Lower lobe of right lung (tissue), 2 donors: ENCODE data around the gene ST7L. TPM values are rescaled to one million over a fixed set of nuclear protein-coding genes. Genes with fewer than 3 reads are reported as not detected.
"Not testable (repeated sequence)": the region's sequence is repeated elsewhere in the genome, so short reads cannot be mapped to it uniquely, and the experiment has no call there.

Experiments used
- ATAC-seq, 2 donors: fragments of 200-7000 bp; cut with Tn5 transposase; one replicate each; pipeline ENCODE4 v1.9.1; 2020 to 2022; ENCODE audit warnings: mild to moderate bottlenecking in 2 of 2, moderate library complexity in 2 of 2
- DNase-seq: peaks from one replicate; pipeline ENCODE4 v3.0.0-alpha.2; 2020
- H3K27ac ChIP-seq: fragments of 200-600 bp; one replicate; pipeline ENCODE4 v1.8.0; 2022
- H3K27me3 ChIP-seq: fragments of 200-600 bp; one replicate; pipeline ENCODE4 v1.8.0; 2022; ENCODE audit warnings: low read depth
- H3K36me3 ChIP-seq: fragments of 200-600 bp; one replicate; pipeline ENCODE4 v1.8.0; 2022; ENCODE audit warnings: mild to moderate bottlenecking
- H3K4me1 ChIP-seq: fragments of 200-600 bp; one replicate; pipeline ENCODE4 v1.8.0; 2022
- H3K4me3 ChIP-seq: fragments of 200-600 bp; one replicate; pipeline ENCODE4 v1.8.0; 2022; ENCODE audit warnings: mild to moderate bottlenecking
- H3K9me3 ChIP-seq: fragments of 200-600 bp; one replicate; pipeline ENCODE4 v1.8.0; 2022
- CTCF ChIP-seq: fragments of 200-600 bp; IDR thresholded peaks from one replicate; pipeline ENCODE4 v1.8.0; 2022; ENCODE audit warnings: antibody characterized with exemption, mild to moderate bottlenecking
- intact Hi-C: fragments of 100-400 bp; cut with DNase I; formaldehyde crosslinking; loops from one replicate; pipeline ENCODE4 v1.11.0; 2022
- total RNA-seq: library from RNA; stranded (reverse); fragmentation: NEBNext Ultra II Directional; extraction: Animal tissue kit (Norgen Biotek cat#: 25700); gene quantifications from one replicate; pipeline ENCODE4 v1.2.1, GENCODE V29; 2021
- donor health status: DM: no; HTN: yes; CAD: no; lungs with severe emphysema.

The ST7L gene
- total RNA-seq, 1 donor from 2014 or later = 18.8 TPM

DNA sequence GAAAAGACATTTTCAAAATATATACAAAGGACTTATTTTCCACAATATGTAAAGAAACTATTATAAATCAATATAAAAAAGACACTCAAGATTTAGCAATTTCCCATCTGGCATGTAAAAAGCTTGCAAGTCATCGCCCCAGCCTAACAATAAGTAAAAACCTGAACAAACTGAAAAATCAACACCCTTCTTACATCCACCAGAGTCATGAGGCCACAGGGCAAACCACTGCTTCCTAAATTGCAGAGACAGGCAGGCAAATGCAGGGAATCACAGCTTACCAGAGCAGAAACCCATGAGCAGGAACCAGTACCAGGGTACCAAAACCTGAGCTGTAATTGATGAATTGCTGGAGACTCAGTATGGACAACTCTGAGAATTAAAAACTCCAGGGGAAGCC lies 126.9 kb downstream of the ST7L start:
- DNase-seq = no peak
- intact Hi-C loops = no loop called here
- no peak for ATAC-seq
- Histone ChIP-seq H3K27me3 (no peaks in the 10 kb centered on the region), H3K36me3 (peaks cover 3% of the 10 kb centered on the region), H3K9me3 (no peaks in the 10 kb centered on the region), H3K4me3 (no peak overlapping the region), H3K27ac (no peak overlapping the region), H3K4me1 (no peaks in the 10 kb centered on the region)
- TF ChIP-seq CTCF = no peak

DNA sequence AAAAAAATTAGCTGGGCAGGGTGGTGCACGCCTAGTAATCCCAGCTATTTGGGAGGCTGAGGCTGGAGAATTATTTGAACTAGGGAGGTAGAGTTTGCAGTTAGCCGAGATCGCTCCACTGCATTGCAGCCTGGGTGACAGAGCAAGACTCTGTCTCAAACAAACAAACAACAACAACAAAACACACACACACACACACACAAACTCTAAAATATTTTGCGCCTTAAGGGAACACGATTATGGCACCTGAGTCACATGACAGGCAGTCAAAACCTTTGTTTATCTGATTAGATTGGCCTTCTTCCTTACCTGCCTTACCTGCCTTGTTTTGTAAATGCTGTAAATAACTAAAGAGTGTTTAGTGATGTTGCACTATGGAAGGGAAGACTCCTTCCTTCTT lies 130.8 kb downstream of the ST7L start:
- peaks cover 3% of the 10 kb centered on the region for H3K36me3 ChIP-seq
- no peaks in the 10 kb centered on the region for H3K9me3 ChIP-seq
- no peaks in the 10 kb centered on the region for H3K27me3 ChIP-seq
- no peak overlapping the region for H3K27ac ChIP-seq
- no peaks in the 10 kb centered on the region for H3K4me1 ChIP-seq
- ATAC-seq (no peak), DNase-seq (no peak)
- no peak overlapping the region for H3K4me3 ChIP-seq
- TF ChIP-seq CTCF = no peak
- intact Hi-C loops = no loop called here

GRCh38 chr1:112487686-112488085 lies 131.3 kb downstream of the ST7L start:
- H3K9me3 ChIP-seq, ATAC-seq, intact Hi-C loops: not testable (repeated sequence)

DNA sequence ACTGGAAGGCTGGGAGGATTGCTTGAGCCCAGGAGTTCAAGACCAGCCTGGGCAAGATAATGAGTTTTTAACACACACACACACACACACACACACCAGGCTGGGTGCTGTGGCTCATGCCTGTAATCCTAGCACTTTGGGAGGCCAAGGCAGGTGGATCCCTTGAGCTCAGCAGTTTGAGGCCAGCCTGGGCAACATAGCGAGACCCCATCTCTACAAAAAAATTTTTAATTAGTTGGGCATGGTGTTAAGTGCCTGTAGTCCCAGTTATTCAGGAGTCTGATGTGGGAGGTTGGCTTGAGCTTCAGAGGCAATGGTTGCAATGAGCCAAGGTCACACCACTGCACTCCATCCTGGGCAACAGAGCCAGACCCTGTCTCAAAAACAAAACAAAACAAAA lies 132.9 kb downstream of the ST7L start:
- DNase-seq, H3K4me1 ChIP-seq, H3K27ac ChIP-seq, ATAC-seq, H3K27me3 ChIP-seq, H3K9me3 ChIP-seq, H3K36me3 ChIP-seq, intact Hi-C loops, H3K4me3 ChIP-seq: not testable (repeated sequence)

More at GRCh38 chr1:112487686-112488085, 131.3 kb downstream of the ST7L start:
- H3K27ac ChIP-seq, H3K4me3 ChIP-seq, H3K36me3 ChIP-seq, H3K27me3 ChIP-seq, DNase-seq, H3K4me1 ChIP-seq: not testable (repeated sequence)

DNA sequence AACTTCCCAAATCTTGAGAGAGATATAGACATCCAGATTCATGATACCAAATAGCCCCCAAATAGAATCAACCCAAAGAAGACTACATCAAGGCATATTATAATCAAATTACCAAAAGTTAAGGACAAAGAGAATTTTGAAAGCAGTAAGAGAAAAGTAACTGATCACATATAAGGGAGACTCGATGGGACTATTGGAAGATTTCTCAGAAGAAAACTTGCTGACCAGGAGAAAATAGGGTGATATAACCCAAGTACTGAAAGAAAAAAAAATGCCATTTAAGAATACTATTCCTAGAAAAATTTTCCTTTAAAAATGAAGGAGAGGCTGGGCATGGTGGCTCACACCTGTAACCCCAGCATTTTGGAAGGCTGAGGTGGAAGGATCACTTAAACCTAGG lies 140.6 kb downstream of the ST7L start:
- no peak overlapping the region for H3K27ac ChIP-seq
- intact Hi-C loops = no loop called here
- no peaks in the 10 kb centered on the region for H3K36me3 ChIP-seq
- no peaks in the 10 kb centered on the region for H3K27me3 ChIP-seq
- no peak overlapping the region for H3K4me3 ChIP-seq
- TF ChIP-seq CTCF = no peak
- DNase-seq (no peak), ATAC-seq (no peak)
- H3K9me3 ChIP-seq = peaks cover 11% of the 10 kb centered on the region
- H3K4me1 ChIP-seq = no peaks in the 10 kb centered on the region

GRCh38 chr1:112477550-112477949 lies 141.4 kb downstream of the ST7L start:
- no peak for TF ChIP-seq CTCF
- Histone ChIP-seq H3K4me1 (no peaks in the 10 kb centered on the region), H3K9me3 (peaks cover 11% of the 10 kb centered on the region), H3K27ac (no peak overlapping the region), H3K36me3 (no peaks in the 10 kb centered on the region), H3K27me3 (no peaks in the 10 kb centered on the region), H3K4me3 (no peak overlapping the region)
- DNase-seq = no peak
- intact Hi-C loops = no loop called here
- ATAC-seq = no peak

Other genes starting within 250 kb of the ST7L start
- 56.3 TPM for gene CTTNBP2NL, start 222.9 kb downstream of the ST7L start, total RNA-seq
- 11.8 TPM for gene WNT2B, start 110.2 kb downstream of the ST7L start, total RNA-seq
- 143 TPM for gene CAPZA1, start 691 bp upstream of the ST7L start, total RNA-seq
- 72.3 TPM for gene MOV10, start 55.5 kb upstream of the ST7L start, total RNA-seq
- 126 TPM for gene RHOC, start 88.0 kb upstream of the ST7L start, total RNA-seq
- gene PPM1J, start 96.2 kb upstream of the ST7L start, total RNA-seq = 0.30 TPM